Stimulated activated CD4-positive, alpha-beta T cell treated with anti-CD3 and anti-CD28 coated beads, Interleukin-12 subunit alpha, Interleukin-12 subunit beta, amount 100 ng/mL, for 48 hours (primary cell): ENCODE data around the gene SPDYE2B.
"Not testable (repeated sequence)": the region's sequence is repeated elsewhere in the genome, so short reads cannot be mapped to it uniquely, and the experiment has no call there.

Source experiments
- DNase-seq, 3 donors: peaks; one replicate each; pipeline ENCODE4 v3.0.0-alpha.2; 2020; ENCODE audit warnings: low read depth in 2 of 3, low spot score in 1 of 3

The SPDYE2B gene

GRCh38 chr7:102649924-102650323 lies at the start of gene SPDYE2B:
SPDYE2B (plus strand) TSS chr7:102650319; CDS start chr7:102652349, 2,030 bp downstream.
- DNase-seq: not testable (repeated sequence)

GRCh38 chr7:102602317-102602716 lies 47.8 kb upstream of the SPDYE2B start:
- DNase-seq: not testable (repeated sequence)

GRCh38 chr7:102604431-102605145 lies 45.5 kb upstream of the SPDYE2B start:
- DNase-seq: not testable (repeated sequence)

DNA sequence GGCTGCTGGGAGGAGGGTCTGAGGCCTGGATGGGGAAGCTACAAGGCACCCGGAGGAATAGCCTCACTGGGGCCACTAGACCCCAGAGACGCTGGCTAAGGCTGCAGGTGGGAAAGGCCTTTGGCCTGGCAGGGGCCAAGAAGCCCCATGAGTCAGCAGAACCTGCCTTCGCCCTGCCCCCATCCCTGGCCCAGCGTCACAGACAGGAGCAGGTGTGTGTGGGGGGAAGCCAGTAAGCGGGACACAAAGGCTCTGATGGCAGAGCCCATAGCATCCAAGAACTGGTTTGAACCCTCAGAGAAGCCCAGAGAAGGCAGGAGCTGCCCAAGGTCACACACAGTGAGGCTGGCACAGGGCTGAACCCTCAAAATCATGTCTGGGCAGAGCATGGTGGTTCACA lies 43.3 kb upstream of the SPDYE2B start:
- not testable (repeated sequence) for DNase-seq

DNA sequence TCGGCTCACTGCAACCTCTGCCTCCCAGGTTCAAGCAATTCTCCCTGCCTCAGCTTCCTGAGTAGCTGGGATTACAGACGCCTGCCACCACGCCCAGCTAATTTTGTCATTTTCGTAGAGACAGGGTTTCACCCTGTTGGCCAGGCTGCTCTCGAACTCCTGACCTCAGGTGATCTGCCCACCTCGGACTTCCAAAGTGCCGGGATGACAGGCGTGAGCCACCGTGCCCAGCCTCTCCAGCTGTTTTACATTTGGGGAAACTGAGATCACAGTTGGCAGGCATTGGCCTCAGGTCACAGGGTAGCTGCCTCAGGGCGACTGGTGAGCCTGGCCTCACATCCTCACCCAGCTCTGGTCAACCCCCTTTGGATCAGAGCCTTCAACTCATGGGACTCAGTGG lies 40.4 kb upstream of the SPDYE2B start:
- DNase-seq: not testable (repeated sequence)

DNA sequence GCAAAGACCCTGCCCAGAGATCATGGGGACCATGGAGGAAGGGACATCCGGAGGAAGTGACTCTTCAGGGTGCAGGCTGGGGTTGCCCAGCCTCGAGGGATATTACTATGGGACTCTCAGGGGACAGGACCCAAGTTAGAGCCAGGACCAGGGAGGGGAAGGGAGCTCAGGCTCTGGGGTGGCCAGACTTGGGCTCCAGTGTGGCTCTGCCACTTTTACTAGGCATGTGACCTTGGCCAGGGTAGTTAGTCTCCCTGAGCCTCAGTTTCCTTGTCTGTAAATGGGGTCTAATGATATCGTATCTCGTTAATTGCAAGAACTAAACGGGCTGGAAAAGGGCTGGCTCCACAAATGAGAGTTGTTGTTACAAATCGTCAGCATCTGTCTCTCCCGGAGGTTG lies 39.7 kb upstream of the SPDYE2B start:
- DNase-seq: not testable (repeated sequence)

DNA sequence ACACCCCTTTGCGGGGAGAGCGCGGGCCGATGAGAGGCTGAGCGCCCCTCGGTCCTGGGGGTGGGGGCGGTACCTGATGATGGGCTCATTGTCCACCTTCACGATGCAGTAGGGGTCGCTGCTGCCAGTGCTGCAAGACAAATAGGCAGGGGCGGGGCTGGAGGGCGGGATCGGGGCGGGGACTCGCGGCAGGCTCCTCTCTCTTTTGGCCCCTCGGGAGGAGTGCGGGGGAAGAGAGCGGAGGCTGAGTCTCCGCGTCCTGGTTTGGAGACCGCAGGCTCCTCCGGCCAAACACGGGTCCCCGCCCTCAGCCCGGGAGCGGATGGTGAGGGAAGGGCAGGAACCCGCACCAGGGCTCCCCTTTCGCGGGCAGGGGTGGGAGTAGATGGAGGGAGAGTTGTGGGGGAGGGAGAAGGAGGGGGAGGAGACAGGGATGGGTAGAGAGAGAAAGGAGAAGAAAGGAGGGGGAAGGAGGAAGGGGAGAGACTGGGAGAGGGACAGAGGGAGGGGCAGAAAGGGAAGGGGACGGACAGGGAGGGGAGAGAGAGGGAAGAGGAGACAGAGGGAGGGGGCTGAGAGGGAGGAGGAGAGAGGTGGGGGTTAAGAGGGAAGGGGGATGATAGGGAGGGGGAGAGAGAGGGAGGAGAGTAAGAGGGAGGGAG lies 39.0 kb upstream of the SPDYE2B start:
- not testable (repeated sequence) for DNase-seq

DNA sequence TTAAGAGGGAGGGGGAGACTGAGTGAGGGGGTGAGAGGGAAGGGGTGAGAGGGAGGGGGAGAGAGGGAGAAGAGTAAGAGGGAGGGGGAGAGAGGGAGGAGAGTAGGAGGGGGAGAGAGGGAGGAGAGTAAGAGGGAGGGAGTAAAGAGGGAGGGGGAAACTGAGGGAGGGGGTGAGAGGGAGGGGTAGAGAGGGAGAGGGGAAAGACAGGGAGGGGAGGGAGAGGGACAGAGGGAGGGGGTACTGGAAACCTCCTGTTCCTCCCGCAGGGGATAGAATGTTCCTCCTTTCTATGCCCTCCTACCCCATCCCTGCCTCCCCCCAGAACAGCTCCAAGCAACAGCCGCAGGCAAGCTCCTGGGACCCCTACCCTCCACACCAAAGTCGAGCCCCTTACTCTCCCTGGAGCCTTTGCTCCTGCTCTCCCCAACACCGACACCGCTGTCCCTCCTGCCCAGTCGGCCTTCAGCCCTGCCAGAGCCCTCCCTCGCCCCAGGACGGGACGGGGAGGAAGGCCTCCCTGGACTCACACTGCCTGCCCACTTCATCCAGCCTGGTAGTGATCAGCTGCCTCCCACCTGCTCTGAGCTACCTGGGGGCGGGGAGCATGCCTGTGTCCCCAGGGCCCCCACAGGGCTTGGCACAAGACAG lies 38.3 kb upstream of the SPDYE2B start:
- not testable (repeated sequence) for DNase-seq

DNA sequence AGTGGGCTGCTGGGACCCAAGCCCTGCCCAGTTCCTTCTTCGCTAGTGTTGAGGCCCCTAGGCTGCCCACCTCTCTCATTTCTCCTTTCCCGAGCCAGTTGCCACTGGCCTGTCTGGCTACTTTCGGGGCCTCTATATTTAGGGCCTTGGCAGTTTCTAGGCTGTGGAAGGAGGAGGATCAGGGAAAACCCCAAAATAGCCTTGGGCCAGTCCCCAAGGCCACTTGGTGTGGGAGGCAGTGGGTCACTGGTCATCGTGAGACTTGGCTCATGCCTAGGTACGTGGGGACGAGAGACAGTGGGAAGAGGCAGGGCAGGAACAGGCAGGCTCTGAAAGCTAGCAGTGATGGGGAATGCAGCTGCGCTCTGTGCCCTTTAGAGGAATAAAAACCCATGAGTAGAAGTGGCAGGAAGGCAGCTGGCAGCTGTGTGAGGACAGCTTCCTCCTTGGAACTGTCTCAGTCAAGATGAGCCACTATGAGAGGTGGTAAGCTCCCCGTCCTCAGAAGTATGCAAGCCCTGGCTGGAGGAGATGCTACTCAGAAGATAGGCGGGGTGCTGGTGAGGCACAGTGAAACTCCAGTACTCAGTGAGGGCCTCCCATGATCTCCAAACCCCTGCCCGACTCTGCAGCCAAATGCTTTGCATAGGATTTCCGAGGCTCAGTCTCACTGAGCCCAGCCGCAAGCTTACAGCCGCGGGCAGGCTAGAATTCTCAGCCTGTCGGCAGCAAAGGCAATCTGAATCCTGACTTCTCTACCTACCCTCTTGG lies 36.4 kb upstream of the SPDYE2B start:
- DNase-seq: not testable (repeated sequence)

GRCh38 chr7:102614346-102614697 lies 35.8 kb upstream of the SPDYE2B start:
- DNase-seq: not testable (repeated sequence)

DNA sequence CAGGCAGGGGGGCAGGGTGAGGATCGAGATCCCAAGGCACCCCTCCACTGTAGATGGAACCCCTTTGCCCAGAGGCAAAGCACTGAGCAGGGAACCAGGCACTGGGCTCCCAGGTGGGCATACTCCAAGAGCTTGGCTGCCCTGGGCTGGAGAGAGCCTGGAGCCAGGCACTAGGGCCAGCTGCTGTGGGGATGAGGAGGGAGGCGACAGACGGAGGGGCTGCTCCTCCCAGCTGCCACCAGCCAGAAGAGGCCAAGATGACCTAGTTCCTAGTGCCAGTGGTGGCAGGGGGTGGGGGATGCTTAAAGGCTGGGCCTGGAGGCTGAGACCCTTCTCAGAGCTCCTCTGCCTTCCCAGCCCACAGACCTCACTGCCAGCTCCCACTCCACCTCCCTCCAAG lies 35.2 kb upstream of the SPDYE2B start:
- DNase-seq: not testable (repeated sequence)

- not testable (repeated sequence) for DNase-seq
Measured at GRCh38 chr7:102615930-102616329, 34.2 kb upstream of the SPDYE2B start.

DNA sequence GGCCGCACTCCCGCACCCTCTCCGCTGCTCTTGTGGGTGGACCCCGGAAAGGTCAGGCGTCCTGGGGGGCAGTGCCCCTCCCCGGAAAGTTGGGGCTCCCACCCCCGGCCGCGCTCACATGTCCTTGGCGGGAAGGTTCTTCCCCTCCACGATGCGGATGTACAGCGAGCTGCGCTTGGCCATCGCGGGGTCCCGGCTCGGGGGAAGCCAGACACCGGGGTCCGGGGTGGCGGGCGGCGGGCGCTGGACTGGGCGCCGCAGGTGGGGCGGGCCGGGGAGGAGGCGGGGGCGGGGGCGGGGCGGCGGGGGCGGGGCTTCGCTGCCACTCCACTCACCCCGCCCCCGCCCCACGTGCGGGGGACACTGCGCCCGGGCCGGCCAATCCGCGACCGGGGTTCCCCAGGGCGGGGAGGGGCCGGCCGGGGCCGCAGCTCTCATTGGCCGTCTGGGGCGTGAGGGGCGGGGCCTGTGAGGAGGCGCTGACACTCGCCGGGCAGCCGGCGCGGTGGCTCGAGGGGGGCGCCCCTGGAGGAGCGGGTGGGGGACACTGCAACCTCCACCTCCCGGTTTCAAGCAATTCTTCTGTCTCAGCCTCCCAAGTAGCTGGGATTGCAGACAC lies 33.5 kb upstream of the SPDYE2B start, which contains the start of gene RASA4:
TSS of gene RASA4 (minus strand) at position 250 of the 619 bp plus-strand sequence. CDS start at position 183, 67 bp downstream.
- DNase-seq: peak in 1 of 3 donors; percentile 9

- not testable (repeated sequence) for DNase-seq
Measured at GRCh38 chr7:102618122-102618521, 32.0 kb upstream of the SPDYE2B start.

DNA sequence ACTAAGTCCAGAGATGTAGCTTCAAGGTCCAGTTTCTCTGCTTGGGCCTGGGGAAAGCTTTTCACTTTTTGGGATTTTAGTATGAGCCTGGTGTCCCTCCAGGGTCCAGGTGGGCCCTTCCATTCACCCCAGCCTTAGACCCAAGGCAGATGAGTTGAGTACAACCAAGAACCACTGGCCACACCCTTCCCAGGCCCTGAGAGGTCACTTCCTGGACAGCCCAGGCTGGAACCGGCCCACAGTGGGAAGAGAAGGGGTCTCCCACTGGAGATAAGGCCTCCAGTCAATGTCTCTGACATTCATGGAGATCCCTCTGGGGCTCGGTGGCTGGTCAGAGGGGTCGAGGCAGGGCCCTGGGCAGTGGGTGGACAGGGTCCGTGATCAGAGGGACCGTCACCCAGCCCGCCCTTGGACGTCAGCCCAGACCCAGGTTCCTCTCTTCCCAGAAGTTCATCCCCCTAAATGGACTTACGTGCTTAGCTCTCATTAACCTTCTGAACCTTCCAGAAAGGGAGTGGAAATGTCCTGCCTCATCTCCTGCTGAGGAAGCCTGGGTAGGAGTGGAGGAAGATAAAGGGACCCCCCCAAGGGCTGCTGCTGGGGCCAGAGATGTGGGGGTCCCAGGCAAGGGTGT lies 22.7 kb upstream of the SPDYE2B start:
- DNase-seq: not testable (repeated sequence)

DNA sequence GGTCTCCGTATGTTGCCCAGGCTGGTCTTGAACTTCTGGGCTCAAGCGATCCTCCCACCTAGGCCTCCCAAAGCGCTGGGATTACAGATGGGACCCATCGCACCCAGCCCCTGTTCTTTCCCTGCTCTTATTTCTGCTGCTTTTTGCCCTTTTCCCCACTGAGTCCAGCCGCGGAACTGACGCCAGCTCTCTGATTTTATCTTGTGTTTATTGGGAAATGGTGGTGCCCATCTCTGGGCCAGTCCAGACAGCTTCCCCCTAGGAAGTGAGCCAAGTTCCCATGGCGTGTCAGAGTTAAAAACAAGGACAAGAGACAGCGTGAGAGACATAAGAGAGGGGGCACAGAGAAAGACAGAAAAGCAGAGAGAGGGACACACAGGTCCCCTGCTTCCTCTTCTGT lies 19.5 kb upstream of the SPDYE2B start:
- DNase-seq: not testable (repeated sequence)

- not testable (repeated sequence) for DNase-seq
Measured at GRCh38 chr7:102634299-102634698, 15.8 kb upstream of the SPDYE2B start.

GRCh38 chr7:102635354-102635753 lies 14.8 kb upstream of the SPDYE2B start:
- not testable (repeated sequence) for DNase-seq

- DNase-seq: not testable (repeated sequence)
Measured at GRCh38 chr7:102636956-102637355, 13.2 kb upstream of the SPDYE2B start.

GRCh38 chr7:102638848-102639247 lies 11.3 kb upstream of the SPDYE2B start:
- DNase-seq: not testable (repeated sequence)
